ENCODE results near the gene OSBPL6.
A peak's percentile ranks its signal among the peaks of the same experiment; 100 is the strongest.

Gene OSBPL6

GRCh38 chr2:178414266-178415247 is 220.2 kb downstream of the OSBPL6 start (continued):
- TF ChIP-seq CTCF (tag by site-specific recombination; IDR thresholded peaks at IDR 0.05) (peak; percentile 96), ZNF10 (tag by site-specific recombination; IDR thresholded peaks at IDR 0.05) (peak; percentile 77)

- no peaks in the 10 kb centered on the region for H3K4me1 ChIP-seq (ENCODE audit: control insufficient read depth, insufficient read depth, low read length)
- H3K36me3 ChIP-seq (ENCODE audit: control insufficient read depth in 2 of 2, insufficient read depth in 1 of 2, low read length in 2 of 2) = no peaks in the 10 kb centered on the region
- no peak overlapping the region for H3K4me3 ChIP-seq (ENCODE audit: low read depth, low read length)
- CTCF ChIA-PET = interaction anchor here (0.9 to 3.9 kb wide), 3 partner anchors 25 to 303 kb away, joined by 3 to 37 read pairs (median 7); partner anchors contain the start of gene RBM45
- H3K27ac ChIP-seq (ENCODE audit: extremely low read depth, low read depth, low read length) = no peak overlapping the region
- TF ChIP-seq ZNF426 (tag by site-specific recombination; IDR thresholded peaks at IDR 0.05) (no peak), ZNF529 (tag by site-specific recombination; IDR thresholded peaks at IDR 0.05; ENCODE audit: insufficient replicate concordance) (no peak), ZNF221 (tag by site-specific recombination; IDR thresholded peaks at IDR 0.05; ENCODE audit: borderline replicate concordance) (no peak), ZNF843 (tag by site-specific recombination; IDR thresholded peaks at IDR 0.05) (no peak), GLIS1 (tag by site-specific recombination; IDR thresholded peaks at IDR 0.05) (no peak), ZNF621 (tag by site-specific recombination; IDR thresholded peaks at IDR 0.05) (no peak), ZNF585B (tag by site-specific recombination; IDR thresholded peaks at IDR 0.05) (no peak), ZNF211 (tag by site-specific recombination; IDR thresholded peaks at IDR 0.05; ENCODE audit: low read depth) (no peak), ZNF248 (tag by site-specific recombination; IDR thresholded peaks at IDR 0.05) (no peak), PRDM1 (tag by site-specific recombination; IDR thresholded peaks at IDR 0.05) (no peak), ZNF707 (tag by site-specific recombination; IDR thresholded peaks at IDR 0.05) (no peak), ZIC2 (tag by site-specific recombination; IDR thresholded peaks at IDR 0.05) (no peak), ZNF747 (tag by site-specific recombination; IDR thresholded peaks at IDR 0.05) (no peak), BCL11A (tag by site-specific recombination; IDR thresholded peaks at IDR 0.05; ENCODE audit: low read depth) (no peak), HOXC10 (CRISPR knock-in tag; IDR thresholded peaks at IDR 0.05) (no peak), SP2 (tag by site-specific recombination; IDR thresholded peaks at IDR 0.05) (no peak), ZFP37 (tag by site-specific recombination; IDR thresholded peaks at IDR 0.05) (no peak), ZBTB17 (tag by site-specific recombination; IDR thresholded peaks at IDR 0.05) (no peak), ZNF133 (tag by site-specific recombination; IDR thresholded peaks at IDR 0.05) (no peak), ZBTB49 (tag by site-specific recombination; IDR thresholded peaks at IDR 0.05; ENCODE audit: low read depth) (no peak)
- POLR2A ChIA-PET = interaction anchor here (0.6 to 2.9 kb wide), 2 partner anchors 35 to 304 kb away, joined by 3 to 33 read pairs; partner anchors contain the start of genes PJVK, PRKRA and RBM45
- H3K9me3 ChIP-seq (ENCODE audit: control insufficient read depth, insufficient read depth, low read depth, low read length) = no peaks in the 10 kb centered on the region
These were observed 221.7 kb downstream of the OSBPL6 start for GRCh38 chr2:178415979-178416378.

All from HEK293 (cell line).